H9 (cell line): ENCODE data around the gene PAK1. TPM values are rescaled to one million over a fixed set of nuclear protein-coding genes. Genes with fewer than 3 reads are reported as not detected.

Experiments
- DNase-seq: peaks from one replicate; pipeline ENCODE4 v3.0.0-alpha.2; 2017
- H2AFZ ChIP-seq: one replicate; pipeline ENCODE4 v1.6.1; 2013; ENCODE audit warnings: mild to moderate bottlenecking, low read length, control low read depth, moderate library complexity
- H2AK5ac ChIP-seq: 2 replicates; pipeline ENCODE4 v1.6.1; 2013; ENCODE audit warnings: low read length, control low read depth, mixed read lengths; ENCODE audit not compliant: insufficient read length
- H2BK120ac ChIP-seq: one replicate; pipeline ENCODE4 v1.6.1; 2013; ENCODE audit warnings: low read depth, mild to moderate bottlenecking, low read length, control low read depth, inconsistent platforms; ENCODE audit not compliant: poor library complexity, severe bottlenecking
- H2BK12ac ChIP-seq: 2 replicates; pipeline ENCODE4 v1.6.1; 2013; ENCODE audit warnings: low read length, control low read depth, mixed read lengths, low read depth; ENCODE audit not compliant: insufficient read length
- H2BK15ac ChIP-seq: 2 replicates; pipeline ENCODE4 v1.6.1; 2013; ENCODE audit warnings: low read depth, low read length, control low read depth
- H2BK20ac ChIP-seq: one replicate; pipeline ENCODE4 v1.6.1; 2013; ENCODE audit warnings: low read depth, mild to moderate bottlenecking, low read length, control low read depth, inconsistent platforms; ENCODE audit not compliant: poor library complexity, severe bottlenecking
- H2BK5ac ChIP-seq: 2 replicates; pipeline ENCODE4 v1.6.1; 2013; ENCODE audit warnings: low read length, control low read depth, mixed read lengths; ENCODE audit not compliant: insufficient read length
- H3K14ac ChIP-seq: 2 replicates; pipeline ENCODE4 v1.6.1; 2013; ENCODE audit warnings: low read length, control low read depth; ENCODE audit not compliant: insufficient read depth
- H3K18ac ChIP-seq: 2 replicates; pipeline ENCODE4 v1.6.1; 2013; ENCODE audit warnings: low read depth, mild to moderate bottlenecking, mixed read lengths, low read length, control low read depth; ENCODE audit not compliant: insufficient read length
- H3K23ac ChIP-seq: 2 replicates; pipeline ENCODE4 v1.6.1; 2013; ENCODE audit warnings: low read length, control low read depth, mixed read lengths, low read depth; ENCODE audit not compliant: insufficient read length
- H3K23me2 ChIP-seq: 2 replicates; pipeline ENCODE4 v1.6.1; 2013; ENCODE audit warnings: low read depth, mild to moderate bottlenecking, mixed read lengths, low read length, control low read depth; ENCODE audit not compliant: insufficient read length, poor library complexity, severe bottlenecking
- H3K27ac ChIP-seq: 2 replicates; pipeline ENCODE4 v1.5.1; 2013; ENCODE audit warnings: low read length, control low read depth, mixed read lengths, low read depth; ENCODE audit not compliant: insufficient read length
- H3K27me3 ChIP-seq: 2 replicates; pipeline ENCODE4 v1.6.1; 2013; ENCODE audit warnings: low read length, control low read depth, inconsistent platforms; ENCODE audit not compliant: insufficient read depth
- H3K4ac ChIP-seq: 2 replicates; pipeline ENCODE4 v1.6.1; 2013; ENCODE audit warnings: low read depth, mild to moderate bottlenecking, control low read depth, inconsistent platforms, low read length, moderate library complexity
- H3K4me1 ChIP-seq: 2 replicates; pipeline ENCODE4 v1.6.1; 2013; ENCODE audit warnings: low read length, control low read depth, inconsistent platforms; ENCODE audit not compliant: insufficient read depth
- H3K4me2 ChIP-seq: 2 replicates; pipeline ENCODE4 v1.6.1; 2013; ENCODE audit warnings: low read length, control low read depth, mixed read lengths; ENCODE audit not compliant: insufficient read length, insufficient read depth
- H3K56ac ChIP-seq: 2 replicates; pipeline ENCODE4 v1.6.1; 2013; ENCODE audit warnings: low read depth, mild to moderate bottlenecking, mixed read lengths, low read length, control low read depth; ENCODE audit not compliant: insufficient read length
- H3K79me1 ChIP-seq: 2 replicates; pipeline ENCODE4 v1.6.1; 2013; ENCODE audit warnings: low read depth, mild to moderate bottlenecking, moderate library complexity, low read length, control low read depth, inconsistent platforms; ENCODE audit not compliant: insufficient read depth, poor library complexity, severe bottlenecking
- H3K79me2 ChIP-seq: 2 replicates; pipeline ENCODE4 v1.6.1; 2013; ENCODE audit warnings: low read length, control low read depth, inconsistent platforms; ENCODE audit not compliant: insufficient read depth
- H3K9ac ChIP-seq: 2 replicates; pipeline ENCODE4 v1.6.1; 2013; ENCODE audit warnings: low read length, control low read depth, mixed read lengths; ENCODE audit not compliant: insufficient read length; ENCODE audit errors: extremely low read depth
- H3K9me3 ChIP-seq: one replicate; pipeline ENCODE4 v1.6.1; 2013; ENCODE audit warnings: low read depth, low read length, inconsistent platforms; ENCODE audit not compliant: control insufficient read depth
- H3T11ph ChIP-seq: one replicate; pipeline ENCODE4 v1.6.1; 2013; ENCODE audit warnings: mild to moderate bottlenecking, low read length, control low read depth, inconsistent platforms
- H4K20me1 ChIP-seq: one replicate; pipeline ENCODE4 v1.6.1; 2013; ENCODE audit not compliant: control insufficient read depth, insufficient read length, insufficient read depth
- H4K5ac ChIP-seq: 2 replicates; pipeline ENCODE4 v1.6.1; 2013; ENCODE audit warnings: low read depth, mild to moderate bottlenecking, mixed read lengths, low read length, control low read depth; ENCODE audit not compliant: insufficient read length
- H4K8ac ChIP-seq: replicated peaks from 2 replicates; pipeline ENCODE4 v1.6.1; 2013; ENCODE audit warnings: low read length, control low read depth, mixed read lengths, low read depth; ENCODE audit not compliant: insufficient read length
- H4K91ac ChIP-seq: 2 replicates; pipeline ENCODE4 v1.6.1; 2013; ENCODE audit warnings: low read depth, mild to moderate bottlenecking, moderate library complexity, mixed read lengths, low read length, control low read depth; ENCODE audit not compliant: insufficient read length
- H3K27ac Mint-ChIP-seq, 3 experiments: 2 replicates in 2 of 3; 3 replicates in 1 of 3; pipeline ENCODE4 v1.8.0; 2020 to 2021; ENCODE audit warnings: mixed read lengths in 3 of 3, mild to moderate bottlenecking in 1 of 3, moderate library complexity in 1 of 3
- H3K27me3 Mint-ChIP-seq: 2 replicates; pipeline ENCODE4 v1.8.0; 2021; ENCODE audit warnings: low read depth, mild to moderate bottlenecking, moderate library complexity, mixed read lengths
- H3K36me3 Mint-ChIP-seq, 3 experiments: 2 replicates in 2 of 3; 3 replicates in 1 of 3; pipeline ENCODE4 v1.8.0; 2020 to 2021; ENCODE audit warnings: low read depth in 3 of 3, mixed read lengths in 3 of 3; ENCODE audit not compliant: insufficient read depth in 1 of 3
- H3K4me1 Mint-ChIP-seq, 2 experiments: 2 replicates each; pipeline ENCODE4 v1.8.0; 2020; ENCODE audit warnings: mixed read lengths in 2 of 2
- H3K4me3 Mint-ChIP-seq, 2 experiments: 2 replicates in 1 of 2; 3 replicates in 1 of 2; pipeline ENCODE4 v1.8.0; 2020 to 2021; ENCODE audit warnings: mild to moderate bottlenecking in 2 of 2, mixed read lengths in 2 of 2, moderate library complexity in 1 of 2
- H3K9me3 Mint-ChIP-seq, 2 experiments: 2 replicates in 1 of 2; 3 replicates in 1 of 2; pipeline ENCODE4 v1.8.0; 2020; ENCODE audit warnings: mild to moderate bottlenecking in 2 of 2, mixed read lengths in 2 of 2, moderate library complexity in 1 of 2
- WGBS: extraction: QIAGEN DNeasy Blood & Tissue Kit; methylation state at CpG from one replicate; pipeline ENCODE4 v1.1.7; 2013; ENCODE audit warnings: missing lambda C conversion rate, low lambda C conversion rate, mixed read lengths; ENCODE audit not compliant: insufficient read length; ENCODE audit errors: extremely low coverage; 5-methylcytosine and 5-hydroxymethylcytosine counted together
- total RNA-seq: library from RNA; stranded (reverse); gene quantifications from 2 replicates; pipeline ENCODE4 v1.2.1, GENCODE V29; 2021
- TF ChIP-seq, protein P1 (sequence below): fragments of 200-600 bp; sonication (generic); conservative IDR thresholded peaks from 3 replicates; pipeline ENCODE4 v1.8.0; 2021; ENCODE audit warnings: antibody characterized with exemption, mild to moderate bottlenecking

Gene PAK1
- total RNA-seq, 1 experiment from 2014 or later, result 122 TPM

DNA sequence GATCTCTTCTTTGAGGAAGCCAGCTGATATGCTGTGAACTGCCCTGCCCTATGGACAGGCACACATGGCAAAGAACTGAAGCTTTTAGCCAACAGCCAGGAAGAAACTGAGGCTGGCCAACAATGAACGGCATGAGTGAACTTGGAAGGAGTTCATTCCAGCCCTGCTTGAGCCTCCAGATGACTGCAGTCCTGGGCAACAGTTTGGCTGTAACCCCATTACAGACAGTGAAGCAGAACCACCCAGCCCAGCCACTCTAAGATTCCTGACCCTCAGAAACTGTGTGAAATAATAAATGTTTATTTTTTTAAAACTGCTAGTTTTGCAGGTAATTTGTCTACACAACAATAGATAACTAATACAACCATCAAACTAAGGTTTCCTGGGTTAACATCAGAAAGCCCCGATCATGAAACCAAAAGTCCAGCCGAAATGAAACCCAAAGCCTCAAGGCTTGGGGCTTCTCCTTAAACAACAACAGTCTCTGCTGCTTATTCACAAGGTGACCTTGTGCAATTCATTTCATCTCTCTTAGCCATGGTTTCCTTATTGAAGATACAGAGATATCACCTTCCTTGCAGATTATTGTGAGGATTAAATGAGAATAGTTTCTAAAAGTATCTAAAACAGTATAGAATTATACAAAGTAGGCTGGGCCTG lies 31.4 kb downstream of the PAK1 start:
- Histone ChIP-seq H4K5ac (no peak overlapping the region), H2AFZ (no peak overlapping the region), H3K9me3 (no peaks in the 10 kb centered on the region), H3T11ph (no peak overlapping the region), H4K20me1 (no peaks in the 10 kb centered on the region), H3K56ac (no peak overlapping the region), H3K27me3 (no peaks in the 10 kb centered on the region), H3K4me1 (peaks cover 15% of the 10 kb centered on the region), H3K4ac (no peak overlapping the region), H2BK12ac (no peak overlapping the region), H2BK15ac (no peak overlapping the region), H4K8ac (no peak overlapping the region), H4K91ac (no peak overlapping the region), H3K18ac (no peak overlapping the region), H2AK5ac (no peak overlapping the region), H3K27ac (no peak overlapping the region), H3K23ac (no peak overlapping the region), H3K23me2 (no peaks in the 10 kb centered on the region), H3K79me2 (peaks cover 27% of the 10 kb centered on the region), H2BK20ac (no peak overlapping the region), H3K4me2 (no peak overlapping the region), H3K14ac (no peak overlapping the region), H2BK5ac (no peak overlapping the region), H2BK120ac (no peak overlapping the region), H3K79me1 (peaks cover 5% of the 10 kb centered on the region), H3K9ac (no peak overlapping the region)
- H3K36me3 Mint-ChIP-seq, result no peaks in the 10 kb centered on the region
- H3K27ac Mint-ChIP-seq, result no peak overlapping the region
- H3K4me1 Mint-ChIP-seq, result peaks cover 37 to 53% of the 10 kb centered on the region in 2 experiments
- WGBS, result no CpG with 5 or more reads among the region's 3 CpGs
- H3K9me3 Mint-ChIP-seq, result no peaks in the 10 kb centered on the region
- no peaks in the 10 kb centered on the region for H3K27me3 Mint-ChIP-seq
- no peak for DNase-seq
- no peak overlapping the region for H3K4me3 Mint-ChIP-seq
- TF ChIP-seq, protein P1, sequence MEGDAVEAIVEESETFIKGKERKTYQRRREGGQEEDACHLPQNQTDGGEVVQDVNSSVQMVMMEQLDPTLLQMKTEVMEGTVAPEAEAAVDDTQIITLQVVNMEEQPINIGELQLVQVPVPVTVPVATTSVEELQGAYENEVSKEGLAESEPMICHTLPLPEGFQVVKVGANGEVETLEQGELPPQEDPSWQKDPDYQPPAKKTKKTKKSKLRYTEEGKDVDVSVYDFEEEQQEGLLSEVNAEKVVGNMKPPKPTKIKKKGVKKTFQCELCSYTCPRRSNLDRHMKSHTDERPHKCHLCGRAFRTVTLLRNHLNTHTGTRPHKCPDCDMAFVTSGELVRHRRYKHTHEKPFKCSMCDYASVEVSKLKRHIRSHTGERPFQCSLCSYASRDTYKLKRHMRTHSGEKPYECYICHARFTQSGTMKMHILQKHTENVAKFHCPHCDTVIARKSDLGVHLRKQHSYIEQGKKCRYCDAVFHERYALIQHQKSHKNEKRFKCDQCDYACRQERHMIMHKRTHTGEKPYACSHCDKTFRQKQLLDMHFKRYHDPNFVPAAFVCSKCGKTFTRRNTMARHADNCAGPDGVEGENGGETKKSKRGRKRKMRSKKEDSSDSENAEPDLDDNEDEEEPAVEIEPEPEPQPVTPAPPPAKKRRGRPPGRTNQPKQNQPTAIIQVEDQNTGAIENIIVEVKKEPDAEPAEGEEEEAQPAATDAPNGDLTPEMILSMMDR, result no peak
